Motor neuron (in vitro differentiated cells): ENCODE data around the gene SDHAF3. TPM values are rescaled to one million over a fixed set of nuclear protein-coding genes. Genes with fewer than 3 reads are reported as not detected.
A peak's percentile ranks its signal among the peaks of the same experiment; 100 is the strongest.
"Not testable (repeated sequence)": the region's sequence is repeated elsewhere in the genome, so short reads cannot be mapped to it uniquely, and the experiment has no call there.

ENCODE experiments used
- ATAC-seq, 8 experiments: fragments of 200-7000 bp; cut with Tn5 transposase; replicated peaks in 6 of 8; 2 replicates each; pipeline ENCODE4 v1.8.0; 2021; ENCODE audit warnings: mild to moderate bottlenecking in 8 of 8, moderate library complexity in 8 of 8
- H3K27ac ChIP-seq, 2 donors: fragments of 250-450 bp; sonication (Bioruptor Pico); 2 replicates each; pipeline ENCODE4 v1.9.0; 2021; ENCODE audit warnings: antibody characterized with exemption in 2 of 2, mild to moderate bottlenecking in 2 of 2, moderate library complexity in 1 of 2
- H3K4me1 ChIP-seq, 2 donors: fragments of 250-450 bp; sonication (Bioruptor Pico); replicated peaks in 1 of 2; 2 replicates each; pipeline ENCODE4 v1.6.1; 2021; ENCODE audit warnings: antibody characterized with exemption in 2 of 2, mild to moderate bottlenecking in 2 of 2, moderate library complexity in 1 of 2
- H3K4me3 ChIP-seq, 5 donors: fragments of 250-450 bp; sonication (Bioruptor Pico); 2 replicates each; pipeline ENCODE4 v1.9.0; 2021; ENCODE audit warnings: antibody characterized with exemption in 5 of 5, mild to moderate bottlenecking in 5 of 5, moderate library complexity in 4 of 5
- WGBS, 10 experiments: fragments of 450-650 bp; shearing (Covaris generic); methylation state at CpG; one replicate each; pipeline ENCODE4 v1.0.0; 2022; 5-methylcytosine and 5-hydroxymethylcytosine counted together
- in situ Hi-C, 9 experiments: fragments of 400-800 bp; cut with MboI; loops; one replicate each; pipeline ENCODE4 v1.15.0; 2021; ENCODE audit warnings: low sequenced_read_pairs in 9 of 9, low pct_unique_long_range_greater_than_20kb in 2 of 9; ENCODE audit not compliant: unreplicated experiment in 9 of 9
- total RNA-seq, 8 experiments: library from RNA; unstranded; fragments of 300-600 nt; gene quantifications; 2 replicates each; pipeline versions ENCODE4 v1.2.3 to v1.2.4, GENCODE V29; 2022

SDHAF3 gene
- total RNA-seq, 8 experiments from 2014 or later = 14.2 to 48.7 (median 28.8) TPM

GRCh38 chr7:97096661-97097060 lies 20.8 kb upstream of the SDHAF3 start:
- in situ Hi-C loops = no loop called here
- Histone ChIP-seq H3K4me3 (no peak overlapping the region), H3K4me1 (peaks cover 0 to 4% of the 10 kb centered on the region in 2 donors), H3K27ac (no peak overlapping the region)
- WGBS, 10 experiments = 42 to 97% (median 88%) methylated on average over 2 to 4 of the region's 4 CpGs; no CpG with 5 or more reads in 3 of the 10 experiments
- no peak for ATAC-seq

GRCh38 chr7:97104719-97105238 lies 12.7 kb upstream of the SDHAF3 start:
- peak; percentile 97 to 100 (median 99) for ATAC-seq
- H3K4me1 ChIP-seq = no peaks in the 10 kb centered on the region
- H3K4me3 ChIP-seq = no peak overlapping the region
- whole genome bisulfite sequencing, 10 experiments = 6 to 47% (median 14%) methylated on average over 1 to 6 of the region's 8 CpGs; no CpG with 5 or more reads in 1 of the 10 experiments
- H3K27ac ChIP-seq = no peak overlapping the region
- in situ Hi-C loops = loop anchor here in 8 of 9 experiments (10.0 to 25.0 kb wide), 4 partner anchors 70 to 740 kb away; no protein-coding TSS in a partner anchor

- no peak for ATAC-seq
- Histone ChIP-seq H3K4me1 (no peaks in the 10 kb centered on the region), H3K4me3 (no peak overlapping the region), H3K27ac (no peak overlapping the region)
- WGBS, 10 experiments = 29 to 100% (median 98%) methylated on average over 1 to 2 of the region's 2 CpGs; no CpG with 5 or more reads in 2 of the 10 experiments
- in situ Hi-C loops = loop anchor here in 8 of 9 experiments (10.0 to 25.0 kb wide), 4 partner anchors 68 to 738 kb away; no protein-coding TSS in a partner anchor
Observed at GRCh38 chr7:97107192-97107800, 10.2 kb upstream of the SDHAF3 start.

GRCh38 chr7:97116308-97116707 lies 1.2 kb upstream of the SDHAF3 start:
- WGBS, 10 experiments = 60 to 100% (median 94%) methylated on average over 1 to 5 of the region's 5 CpGs; no CpG with 5 or more reads in 1 of the 10 experiments
- ATAC-seq = no peak
- H3K4me1 ChIP-seq = peaks cover 6 to 10% of the 10 kb centered on the region in 2 donors
- H3K27ac ChIP-seq = peak overlapping the region in 1 of 2 donors; percentile 93
- H3K4me3 ChIP-seq = no peak overlapping the region
- in situ Hi-C loops = loop anchor here in 5 of 9 experiments (25.0 kb wide), 1 partner anchor 721 kb away; no protein-coding TSS in a partner anchor

GRCh38 chr7:97117035-97117371 lies 495 bp upstream of the SDHAF3 start:
- Histone ChIP-seq H3K4me3 (peak overlapping the region; percentile 13 to 79 (median 58)), H3K27ac (peak overlapping the region; percentile 83 to 93), H3K4me1 (peaks cover 6 to 10% of the 10 kb centered on the region in 2 donors)
- ATAC-seq = peak in 4 of 8 experiments; percentile 9 to 25 (median 14)
- 39 to 100% (median 93%) methylated on average over 1 to 7 of the region's 9 CpGs; no CpG with 5 or more reads in 1 of the 10 experiments for WGBS, 10 experiments
- in situ Hi-C loops = loop anchor here in 5 of 9 experiments (25.0 kb wide), 1 partner anchor 720 kb away; no protein-coding TSS in a partner anchor

- Histone ChIP-seq H3K4me1 (peaks cover 6 to 10% of the 10 kb centered on the region in 2 donors), H3K4me3 (peak overlapping the region; percentile 58 to 79 (median 68)), H3K27ac (no peak overlapping the region)
- WGBS, 10 experiments = 2 to 17% (median 12%) methylated on average over 4 to 13 of the region's 13 CpGs
- in situ Hi-C loops = loop anchor here in 5 of 9 experiments (25.0 kb wide), 1 partner anchor 719 kb away; no protein-coding TSS in a partner anchor
- no peak for ATAC-seq
Observed at GRCh38 chr7:97118306-97118917, 914 bp downstream of the SDHAF3 start.

GRCh38 chr7:97119747-97120146 lies 2.2 kb downstream of the SDHAF3 start:
- Histone ChIP-seq H3K4me3 (no peak overlapping the region), H3K27ac (no peak overlapping the region), H3K4me1 (peaks cover 6 to 10% of the 10 kb centered on the region in 2 donors)
- ATAC-seq = no peak
- in situ Hi-C loops = loop anchor here in 5 of 9 experiments (25.0 kb wide), 1 partner anchor 718 kb away; no protein-coding TSS in a partner anchor
- 71 to 100% (median 100%) methylated on average over 1 to 2 of the region's 2 CpGs for WGBS, 10 experiments

GRCh38 chr7:97120713-97121457 lies 3.4 kb downstream of the SDHAF3 start:
- Histone ChIP-seq H3K4me3 (no peak overlapping the region), H3K4me1 (peaks cover 6 to 10% of the 10 kb centered on the region in 2 donors), H3K27ac (no peak overlapping the region)
- WGBS, 10 experiments = 78 to 100% (median 90%) methylated on average over 2 to 5 of the region's 5 CpGs
- no peak for ATAC-seq
- in situ Hi-C loops = loop anchor here in 5 of 9 experiments (25.0 kb wide), 1 partner anchor 716 kb away; no protein-coding TSS in a partner anchor

GRCh38 chr7:97123115-97123514 lies 5.6 kb downstream of the SDHAF3 start:
- not testable (repeated sequence) for H3K4me3 ChIP-seq, ATAC-seq, H3K4me1 ChIP-seq, H3K27ac ChIP-seq
- WGBS, 10 experiments = 72 to 100% (median 100%) methylated on average over 1 to 2 of the region's 2 CpGs; no CpG with 5 or more reads in 4 of the 10 experiments
- in situ Hi-C loops = loop anchor here in 5 of 9 experiments (25.0 kb wide), 1 partner anchor 714 kb away; no protein-coding TSS in a partner anchor

- in situ Hi-C loops = no loop called here
- H3K27ac ChIP-seq = peak overlapping the region; percentile 47 to 69
- no peaks in the 10 kb centered on the region for H3K4me1 ChIP-seq
- H3K4me3 ChIP-seq = no peak overlapping the region
- 60 to 100% (median 86%) methylated on average over 2 to 7 of the region's 15 CpGs; no CpG with 5 or more reads in 4 of the 10 experiments for WGBS, 10 experiments
- peak in 5 of 8 experiments; percentile 77 to 94 (median 86) for ATAC-seq
Observed at GRCh38 chr7:97126483-97127171, 9.1 kb downstream of the SDHAF3 start.

GRCh38 chr7:97128736-97129135 lies 11.2 kb downstream of the SDHAF3 start:
- H3K4me3 ChIP-seq = no peak overlapping the region
- in situ Hi-C loops = no loop called here
- no peak overlapping the region for H3K27ac ChIP-seq
- no peak for ATAC-seq
- H3K4me1 ChIP-seq = no peaks in the 10 kb centered on the region
- 60 to 100% (median 96%) methylated on average over 1 of the region's 1 CpG for WGBS, 10 experiments
